ENCODE measurements around the gene RAB3A.
"Not testable (repeated sequence)": the region's sequence is repeated elsewhere in the genome, so short reads cannot be mapped to it uniquely, and the experiment has no call there.

Gene RAB3A

GRCh38 chr19:18223860-18224524 is 20.1 kb upstream of the RAB3A start:
- DNase-seq = peak; percentile 42

GRCh38 chr19:18221815-18222725 is 18.2 kb upstream of the RAB3A start:
- DNase-seq = no peak

- no peak for DNase-seq
These were observed 16.9 kb upstream of the RAB3A start for GRCh38 chr19:18220632-18221275.

GRCh38 chr19:18219911-18220631 is 16.2 kb upstream of the RAB3A start:
- DNase-seq = no peak

GRCh38 chr19:18218600-18218999 is 14.8 kb upstream of the RAB3A start:
- no peak for DNase-seq

- DNase-seq = no peak
These were observed 14.3 kb upstream of the RAB3A start for GRCh38 chr19:18218159-18218558.

- DNase-seq = no peak
These were observed 12.9 kb upstream of the RAB3A start for GRCh38 chr19:18216789-18217188.

GRCh38 chr19:18214779-18215433 is 11.1 kb upstream of the RAB3A start:
- DNase-seq = no peak

- DNase-seq = no peak
These were observed 7.8 kb upstream of the RAB3A start for GRCh38 chr19:18211683-18212082.

- DNase-seq = not testable (repeated sequence)
These were observed 6.1 kb upstream of the RAB3A start for GRCh38 chr19:18209912-18210311.

- DNase-seq = peak; percentile 37
These were observed 4.5 kb upstream of the RAB3A start for GRCh38 chr19:18208098-18208951.

- no peak for DNase-seq
These were observed 2.2 kb upstream of the RAB3A start for GRCh38 chr19:18206018-18206417.

GRCh38 chr19:18205200-18205892 is 1.5 kb upstream of the RAB3A start:
- peak; percentile 88 for DNase-seq

- peak; percentile 95 for DNase-seq
These were observed 755 bp upstream of the RAB3A start for GRCh38 chr19:18204394-18205199.

GRCh38 chr19:18203408-18203862 is 407 bp downstream of the RAB3A start:
- peak; percentile 80 for DNase-seq

GRCh38 chr19:18202778-18203407 is 949 bp downstream of the RAB3A start:
- DNase-seq = peak; percentile 67

GRCh38 chr19:18202397-18202777 is 1.5 kb downstream of the RAB3A start:
- DNase-seq = no peak

- DNase-seq = no peak
These were observed 5.5 kb downstream of the RAB3A start for GRCh38 chr19:18198374-18198773.

- DNase-seq = no peak
These were observed 5.9 kb downstream of the RAB3A start for GRCh38 chr19:18197941-18198340.

All from eye (tissue), 1 donor.